Mesenchymal stem cell (in vitro differentiated cells and primary cell): ENCODE measurements around the gene ANKRD33.

ENCODE experiments used
- DNase-seq: peaks from one replicate; pipeline ENCODE4 v3.0.0-alpha.2; 2013
- H2AFZ ChIP-seq: one replicate; pipeline ENCODE4 v1.6.1; 2013; ENCODE audit warnings: low read depth, mild to moderate bottlenecking, control low read depth, inconsistent platforms, low read length, moderate library complexity
- H2AK5ac ChIP-seq: 2 replicates; pipeline ENCODE4 v1.6.1; 2013; ENCODE audit warnings: low read length, moderate library complexity, mild to moderate bottlenecking, inconsistent platforms; ENCODE audit not compliant: severe bottlenecking
- H2BK120ac ChIP-seq: one replicate; pipeline ENCODE4 v1.6.1; 2013; ENCODE audit warnings: low read depth, mild to moderate bottlenecking, inconsistent platforms, low read length, moderate library complexity
- H2BK12ac ChIP-seq, 2 experiments: one replicate each; pipeline ENCODE4 v1.6.1; 2013; ENCODE audit warnings: inconsistent platforms in 2 of 2, low read length in 2 of 2, mild to moderate bottlenecking in 2 of 2, moderate library complexity in 2 of 2, control low read depth in 1 of 2
- H2BK15ac ChIP-seq: one replicate; pipeline ENCODE4 v1.6.1; 2013; ENCODE audit warnings: mild to moderate bottlenecking, low read depth, inconsistent platforms; ENCODE audit not compliant: poor library complexity, severe bottlenecking
- H2BK5ac ChIP-seq: 2 replicates; pipeline ENCODE4 v1.6.1; 2013; ENCODE audit warnings: low read depth, mild to moderate bottlenecking, low read length, control low read depth, inconsistent platforms; ENCODE audit not compliant: poor library complexity, severe bottlenecking
- H3K14ac ChIP-seq, 2 experiments: one replicate each; pipeline ENCODE4 v1.6.1; 2013; ENCODE audit warnings: inconsistent platforms in 2 of 2, low read length in 2 of 2, control low read depth in 1 of 2, mild to moderate bottlenecking in 1 of 2, moderate library complexity in 1 of 2
- H3K18ac ChIP-seq, 2 experiments: one replicate each; pipeline ENCODE4 v1.6.1; 2013; ENCODE audit warnings: inconsistent platforms in 2 of 2, low read length in 2 of 2, control low read depth in 1 of 2, low read depth in 1 of 2, mild to moderate bottlenecking in 1 of 2
- H3K23ac ChIP-seq, 2 experiments: one replicate each; pipeline ENCODE4 v1.6.1; 2013; ENCODE audit warnings: inconsistent platforms in 2 of 2, low read length in 2 of 2, mild to moderate bottlenecking in 2 of 2, moderate library complexity in 2 of 2, control low read depth in 1 of 2
- H3K27ac ChIP-seq: 2 replicates; pipeline ENCODE4 v1.5.1; 2013; ENCODE audit warnings: mild to moderate bottlenecking, moderate library complexity, low read length, control low read depth, inconsistent platforms; ENCODE audit not compliant: poor library complexity, severe bottlenecking
- H3K27me3 ChIP-seq, 2 experiments: 2 replicates each; pipeline versions ENCODE4 v1.6.1 to v1.7.0; 2013; ENCODE audit warnings: low read length in 2 of 2, mild to moderate bottlenecking in 2 of 2, moderate library complexity in 2 of 2, control low read depth in 1 of 2, inconsistent platforms in 1 of 2; ENCODE audit not compliant: control insufficient read depth in 1 of 2, insufficient read depth in 1 of 2
- H3K36me3 ChIP-seq, 2 experiments: 2 replicates each; pipeline versions ENCODE4 v1.6.1 to v1.7.0; 2013; ENCODE audit warnings: low read length in 2 of 2, control low read depth in 1 of 2, inconsistent platforms in 1 of 2, low read depth in 1 of 2, mild to moderate bottlenecking in 1 of 2; ENCODE audit not compliant: insufficient read depth in 2 of 2, control insufficient read depth in 1 of 2
- H3K4ac ChIP-seq, 2 experiments: one replicate each; pipeline ENCODE4 v1.6.1; 2013; ENCODE audit warnings: inconsistent platforms in 2 of 2, low read length in 2 of 2, mild to moderate bottlenecking in 2 of 2, moderate library complexity in 2 of 2, control low read depth in 1 of 2, low read depth in 1 of 2
- H3K4me1 ChIP-seq: 2 replicates; pipeline ENCODE4 v1.6.1; 2013; ENCODE audit warnings: low read depth, low read length, control low read depth; ENCODE audit not compliant: control insufficient read depth, insufficient read depth
- H3K4me2 ChIP-seq: 2 replicates; pipeline ENCODE4 v1.6.1; 2013; ENCODE audit warnings: low read length, mild to moderate bottlenecking, inconsistent platforms; ENCODE audit not compliant: poor library complexity, severe bottlenecking
- H3K4me3 ChIP-seq, 2 experiments: 2 replicates each; pipeline versions ENCODE4 v1.5.1 to v1.7.0; 2013; ENCODE audit warnings: low read length in 2 of 2, mild to moderate bottlenecking in 2 of 2, control low read depth in 1 of 2, low read depth in 1 of 2; ENCODE audit not compliant: insufficient read depth in 1 of 2
- H3K79me1 ChIP-seq: replicated peaks from 2 replicates; pipeline ENCODE4 v1.6.1; 2013; ENCODE audit warnings: mild to moderate bottlenecking, control low read depth, low read length, inconsistent platforms; ENCODE audit not compliant: poor library complexity, severe bottlenecking
- H3K9ac ChIP-seq: 2 replicates; pipeline ENCODE4 v1.7.0; 2013; ENCODE audit warnings: mild to moderate bottlenecking, low read length, moderate library complexity
- H3K9me3 ChIP-seq: 2 replicates; pipeline ENCODE4 v1.7.0; 2013; ENCODE audit warnings: mild to moderate bottlenecking, low read length; ENCODE audit not compliant: control insufficient read depth
- H4K8ac ChIP-seq: one replicate; pipeline ENCODE4 v1.6.1; 2013; ENCODE audit warnings: inconsistent platforms, mild to moderate bottlenecking, low read length, moderate library complexity
- H4K91ac ChIP-seq: one replicate; pipeline ENCODE4 v1.6.1; 2013; ENCODE audit warnings: mild to moderate bottlenecking, low read length, inconsistent platforms
- WGBS: methylation state at CpG from one replicate; pipeline ENCODE4 v1.1.7; 2013; ENCODE audit warnings: mixed read lengths; 5-methylcytosine and 5-hydroxymethylcytosine counted together

ANKRD33 gene

GRCh38 chr12:51915003-51915625, 27.2 kb downstream of the ANKRD33 start:
- H3K27me3 ChIP-seq: peaks cover 0 to under 1% of the 10 kb centered on the region in 2 experiments
- peaks cover 0 to 69% of the 10 kb centered on the region in 2 experiments for H3K36me3 ChIP-seq

GRCh38 chr12:51915951-51916350, 28.0 kb downstream of the ANKRD33 start:
- H3K4ac ChIP-seq: no peak overlapping the region
- H3K9me3 ChIP-seq: no peaks in the 10 kb centered on the region
- no peak overlapping the region for H3K23ac ChIP-seq
- no peak overlapping the region for H2AK5ac ChIP-seq
- no peak overlapping the region for H4K8ac ChIP-seq
- H3K4me3 ChIP-seq: no peak overlapping the region
- H2BK15ac ChIP-seq: no peak overlapping the region
- no peak overlapping the region for H2BK12ac ChIP-seq
- H3K79me1 ChIP-seq: no peaks in the 10 kb centered on the region
- DNase-seq: no peak
- peaks cover 0 to 75% of the 10 kb centered on the region in 2 experiments for H3K36me3 ChIP-seq
- H3K18ac ChIP-seq: no peak overlapping the region
- H3K4me2 ChIP-seq: no peak overlapping the region
- no peak overlapping the region for H2BK120ac ChIP-seq
- no peak overlapping the region for H3K27ac ChIP-seq
- H3K27me3 ChIP-seq: no peaks in the 10 kb centered on the region
- no peak overlapping the region for H3K14ac ChIP-seq
- no peak overlapping the region for H2AFZ ChIP-seq
- no peak overlapping the region for H3K9ac ChIP-seq
- no peak overlapping the region for H4K91ac ChIP-seq
- H3K4me1 ChIP-seq: peaks cover 3% of the 10 kb centered on the region
- WGBS: 98% methylated on average over 11 of the region's 11 CpGs
- no peak overlapping the region for H2BK5ac ChIP-seq

More at GRCh38 chr12:51915003-51915625, 27.2 kb downstream of the ANKRD33 start:
- no peak overlapping the region for H3K4me3 ChIP-seq
- DNase-seq: no peak
- peaks cover 3% of the 10 kb centered on the region for H3K4me1 ChIP-seq
- H2BK120ac ChIP-seq: no peak overlapping the region
- no peak overlapping the region for H4K8ac ChIP-seq
- no peak overlapping the region for H2AFZ ChIP-seq
- H3K4me2 ChIP-seq: no peak overlapping the region
- no peak overlapping the region for H2BK5ac ChIP-seq
- no peak overlapping the region for H2BK15ac ChIP-seq
- H4K91ac ChIP-seq: no peak overlapping the region
- no peak overlapping the region for H3K9ac ChIP-seq
- H3K18ac ChIP-seq: peak overlapping the region in 1 of 2 experiments; percentile 37
- no peak overlapping the region for H3K23ac ChIP-seq
- no peak overlapping the region for H3K27ac ChIP-seq
- H3K79me1 ChIP-seq: no peaks in the 10 kb centered on the region
- H3K4ac ChIP-seq: no peak overlapping the region
- peak overlapping the region in 1 of 2 experiments; percentile 37 for H2BK12ac ChIP-seq
- WGBS: 79% methylated on average over 25 of the region's 28 CpGs
- no peak overlapping the region for H2AK5ac ChIP-seq
- no peak overlapping the region for H3K14ac ChIP-seq
- H3K9me3 ChIP-seq: no peaks in the 10 kb centered on the region

GRCh38 chr12:51917041-51917590, 29.2 kb downstream of the ANKRD33 start:
- H3K9ac ChIP-seq: peak overlapping the region; percentile 24
- H4K8ac ChIP-seq: no peak overlapping the region
- H2BK5ac ChIP-seq: no peak overlapping the region
- peaks cover 3% of the 10 kb centered on the region for H3K4me1 ChIP-seq
- H2BK12ac ChIP-seq: no peak overlapping the region
- H3K27me3 ChIP-seq: no peaks in the 10 kb centered on the region
- no peaks in the 10 kb centered on the region for H3K79me1 ChIP-seq
- no peak overlapping the region for H3K4me2 ChIP-seq
- H3K18ac ChIP-seq: no peak overlapping the region
- no peak for DNase-seq
- no peak overlapping the region for H3K4me3 ChIP-seq
- H2AK5ac ChIP-seq: no peak overlapping the region
- no peak overlapping the region for H4K91ac ChIP-seq
- no peak overlapping the region for H3K4ac ChIP-seq
- no peak overlapping the region for H2BK120ac ChIP-seq
- H2BK15ac ChIP-seq: no peak overlapping the region
- no peak overlapping the region for H2AFZ ChIP-seq
- H3K27ac ChIP-seq: no peak overlapping the region
- peaks cover 0 to 82% of the 10 kb centered on the region in 2 experiments for H3K36me3 ChIP-seq
- no peaks in the 10 kb centered on the region for H3K9me3 ChIP-seq
- no peak overlapping the region for H3K14ac ChIP-seq
- H3K23ac ChIP-seq: no peak overlapping the region
- WGBS: 96% methylated on average over 10 of the region's 10 CpGs

GRCh38 chr12:51917746-51918453, 30.0 kb downstream of the ANKRD33 start:
- no peaks in the 10 kb centered on the region for H3K9me3 ChIP-seq
- no peak for DNase-seq
- H4K8ac ChIP-seq: peak overlapping the region; percentile 27
- H2BK12ac ChIP-seq: peak overlapping the region in 1 of 2 experiments; percentile 15
- no peaks in the 10 kb centered on the region for H3K27me3 ChIP-seq
- no peaks in the 10 kb centered on the region for H3K4me1 ChIP-seq
- H3K18ac ChIP-seq: no peak overlapping the region
- no peaks in the 10 kb centered on the region for H3K79me1 ChIP-seq
- H2AFZ ChIP-seq: no peak overlapping the region
- no peak overlapping the region for H3K23ac ChIP-seq
- H2AK5ac ChIP-seq: no peak overlapping the region
- no peak overlapping the region for H3K4ac ChIP-seq
- H2BK5ac ChIP-seq: no peak overlapping the region
- H3K36me3 ChIP-seq: peaks cover 0 to 75% of the 10 kb centered on the region in 2 experiments
- no peak overlapping the region for H3K14ac ChIP-seq
- 87% methylated on average over 16 of the region's 16 CpGs for WGBS
- H2BK15ac ChIP-seq: no peak overlapping the region
- H3K9ac ChIP-seq: peak overlapping the region; percentile 24
- H3K4me3 ChIP-seq: no peak overlapping the region
- no peak overlapping the region for H3K4me2 ChIP-seq
- H2BK120ac ChIP-seq: no peak overlapping the region
- H4K91ac ChIP-seq: no peak overlapping the region
- H3K27ac ChIP-seq: no peak overlapping the region
